Stimulated activated CD4-positive, alpha-beta T cell treated with anti-CD3 and anti-CD28 coated beads, Interleukin-1b, Interleukin-23, amount 100 ng/mL, for 1 hour (primary cell): ENCODE data around the gene PLPP3.

ENCODE experiments used
- DNase-seq, 2 donors: peaks; one replicate each; pipeline ENCODE4 v3.0.0-alpha.2; 2020; ENCODE audit warnings: low read depth in 2 of 2

PLPP3 gene

GRCh38 chr1:56522680-56523079 lies 56.7 kb downstream of the PLPP3 start:
- no peak for DNase-seq

GRCh38 chr1:56520016-56520601 lies 59.3 kb downstream of the PLPP3 start:
- DNase-seq = no peak

GRCh38 chr1:56517404-56518130 lies 61.8 kb downstream of the PLPP3 start:
- DNase-seq = no peak

DNA sequence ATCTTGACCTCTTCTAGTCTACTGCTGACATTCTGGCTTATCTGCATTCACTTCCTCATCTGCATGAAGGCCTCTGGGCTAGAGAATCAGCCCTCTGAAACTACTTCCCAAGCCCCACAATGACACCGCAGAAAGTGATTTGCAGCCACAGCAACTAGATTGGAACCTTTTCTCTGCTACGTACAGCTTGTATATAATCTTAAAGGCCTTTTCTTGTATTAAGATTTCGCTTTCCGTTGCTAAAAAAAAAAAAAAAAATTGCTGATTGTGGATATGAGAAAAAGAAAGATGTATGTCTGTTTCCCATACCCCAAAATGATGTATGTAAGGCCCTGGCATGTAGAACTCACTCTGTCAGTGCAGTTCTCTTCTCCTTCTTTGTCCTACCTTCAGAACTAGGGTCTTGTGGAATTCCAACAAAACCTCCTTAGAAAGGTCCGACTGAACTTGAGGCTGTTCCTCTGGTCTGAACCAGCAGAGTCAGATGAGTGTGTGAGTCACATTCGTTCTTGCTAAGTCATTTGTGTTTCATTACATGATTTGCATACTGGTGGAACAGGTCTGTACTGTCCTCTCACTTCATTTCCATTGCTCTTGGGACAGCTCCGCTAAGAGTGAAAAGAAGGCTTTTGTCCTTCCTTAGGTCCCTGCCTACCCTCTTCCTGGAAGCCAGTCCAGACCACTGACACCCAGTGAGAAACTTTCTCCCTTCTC lies 62.7 kb downstream of the PLPP3 start:
- DNase-seq = no peak

DNA sequence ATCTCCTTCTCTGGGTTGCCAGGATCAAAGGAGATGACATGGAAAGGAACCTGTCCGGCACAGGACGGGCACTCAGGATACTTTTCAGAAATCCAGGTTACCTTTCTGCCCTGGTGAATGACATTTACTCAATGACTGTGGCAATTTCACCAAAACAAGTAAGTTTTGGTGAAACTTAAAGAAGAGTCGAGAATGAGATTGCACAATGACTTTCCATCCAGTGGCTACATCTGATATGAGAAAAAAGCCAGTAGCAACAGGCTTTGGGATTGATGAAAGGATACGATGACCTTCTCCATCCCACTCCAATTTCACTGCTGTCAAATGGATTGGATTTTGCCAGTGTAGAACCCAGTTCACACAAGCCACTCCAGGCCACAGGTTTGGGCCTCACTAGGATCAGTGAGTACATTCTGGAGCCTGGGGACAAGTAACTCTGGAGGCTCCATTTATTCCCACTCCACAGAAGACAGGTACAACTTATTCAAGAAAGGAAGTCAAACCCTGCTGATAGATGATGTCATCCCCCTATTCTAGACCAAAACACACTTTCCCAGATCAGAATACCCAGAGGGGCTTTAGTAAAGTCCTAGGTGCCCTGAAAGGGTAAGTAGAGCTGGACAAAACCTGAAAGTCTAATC lies 63.3 kb downstream of the PLPP3 start:
- DNase-seq = no peak

DNA sequence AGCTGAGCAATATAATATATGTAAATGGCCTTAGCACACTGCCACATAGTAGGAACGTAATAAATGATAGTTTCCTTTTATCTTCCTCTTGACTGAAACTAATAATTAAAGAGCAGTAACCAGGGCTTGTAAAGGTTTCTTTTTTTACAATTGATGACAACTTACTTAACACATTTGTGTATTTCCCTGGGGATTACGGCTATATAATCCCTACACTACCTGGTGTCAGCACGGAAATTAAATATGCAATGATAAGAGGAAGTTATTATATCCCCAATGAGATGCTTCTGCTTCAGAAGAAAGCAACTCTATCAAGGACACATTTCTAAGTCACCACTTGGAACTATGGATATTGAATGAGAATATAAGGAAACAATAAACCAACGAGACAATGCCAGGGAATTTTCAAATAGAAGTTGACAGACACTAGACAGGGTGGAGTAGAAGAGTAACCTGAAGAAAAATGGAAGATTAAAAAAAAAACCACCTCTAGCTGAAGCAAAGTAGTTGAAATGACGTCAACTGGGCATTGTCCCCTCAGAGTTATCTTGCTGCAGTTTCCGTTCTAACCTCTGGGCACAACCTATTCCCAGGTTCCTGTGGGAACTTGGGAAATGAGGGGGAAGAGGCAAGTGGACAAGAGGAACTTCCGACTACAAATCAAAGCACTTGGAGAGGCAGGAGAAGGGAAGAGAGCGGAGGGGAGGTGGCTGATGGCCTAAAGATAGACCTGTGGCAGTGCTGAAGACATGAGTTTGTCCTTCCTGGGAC lies 66.5 kb downstream of the PLPP3 start:
- DNase-seq = no peak

- no peak for DNase-seq
Measured at GRCh38 chr1:56511766-56512165, 67.6 kb downstream of the PLPP3 start.

- DNase-seq = no peak
Measured at GRCh38 chr1:56511364-56511763, 68.0 kb downstream of the PLPP3 start.

GRCh38 chr1:56510642-56511021 lies 68.7 kb downstream of the PLPP3 start:
- no peak for DNase-seq

- DNase-seq = no peak
Measured at GRCh38 chr1:56509713-56510641, 69.4 kb downstream of the PLPP3 start.

- DNase-seq = no peak
Measured at GRCh38 chr1:56508523-56508983, 70.8 kb downstream of the PLPP3 start.

DNA sequence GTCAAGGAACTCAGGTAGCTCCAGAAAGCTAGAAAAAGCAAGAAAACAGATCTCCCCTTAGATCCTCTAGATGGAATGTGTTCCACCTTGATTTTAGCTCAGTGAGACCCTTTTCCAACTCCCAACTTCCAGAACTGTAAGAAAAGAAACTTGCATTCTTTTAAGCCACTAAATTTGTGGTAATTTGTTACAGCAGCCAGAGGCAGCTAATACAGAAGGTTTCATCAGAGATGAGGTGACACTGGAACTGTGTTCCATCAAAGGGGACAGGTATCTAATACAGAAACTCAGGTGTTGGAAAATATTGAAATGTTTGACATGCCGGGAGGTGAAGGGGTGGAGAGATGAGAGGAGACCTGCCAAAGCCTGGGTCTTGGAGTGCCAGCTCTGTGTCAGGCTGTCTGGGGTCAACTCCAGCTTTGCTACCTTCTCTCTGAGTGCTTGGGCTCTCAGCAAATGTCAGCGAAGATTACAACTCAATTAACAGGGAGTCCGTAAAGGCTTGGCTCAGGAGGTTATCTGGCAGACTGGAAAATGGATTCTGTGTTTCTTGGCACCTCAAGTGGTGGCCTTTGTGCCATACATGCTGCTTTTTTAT lies 71.3 kb downstream of the PLPP3 start:
- no peak for DNase-seq

DNA sequence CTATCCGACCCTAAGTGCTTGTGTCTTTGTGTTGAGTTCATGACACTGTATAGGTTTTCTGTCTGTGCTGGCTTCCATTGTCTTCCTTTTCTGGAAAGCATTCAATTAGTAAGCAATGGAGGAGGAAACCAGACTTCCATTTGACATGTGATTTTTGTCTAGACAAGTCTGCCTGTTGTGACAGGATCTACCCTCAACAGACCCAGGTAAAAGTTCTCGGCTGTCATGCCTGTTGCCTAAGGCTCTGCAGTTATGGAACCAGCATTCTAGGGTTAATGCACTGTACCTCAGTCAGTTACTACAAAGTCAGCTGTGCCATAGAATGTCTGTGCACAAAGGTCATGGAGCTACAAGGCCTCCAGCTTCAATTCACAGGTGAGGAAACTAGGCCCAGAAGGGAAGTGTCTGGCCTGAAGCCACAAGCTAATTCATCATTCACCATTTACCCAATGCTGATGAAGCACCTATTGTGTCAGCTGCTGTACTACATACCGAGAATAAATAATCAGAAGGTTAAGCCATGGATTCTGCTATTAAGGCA lies 72.3 kb downstream of the PLPP3 start:
- no peak for DNase-seq

DNA sequence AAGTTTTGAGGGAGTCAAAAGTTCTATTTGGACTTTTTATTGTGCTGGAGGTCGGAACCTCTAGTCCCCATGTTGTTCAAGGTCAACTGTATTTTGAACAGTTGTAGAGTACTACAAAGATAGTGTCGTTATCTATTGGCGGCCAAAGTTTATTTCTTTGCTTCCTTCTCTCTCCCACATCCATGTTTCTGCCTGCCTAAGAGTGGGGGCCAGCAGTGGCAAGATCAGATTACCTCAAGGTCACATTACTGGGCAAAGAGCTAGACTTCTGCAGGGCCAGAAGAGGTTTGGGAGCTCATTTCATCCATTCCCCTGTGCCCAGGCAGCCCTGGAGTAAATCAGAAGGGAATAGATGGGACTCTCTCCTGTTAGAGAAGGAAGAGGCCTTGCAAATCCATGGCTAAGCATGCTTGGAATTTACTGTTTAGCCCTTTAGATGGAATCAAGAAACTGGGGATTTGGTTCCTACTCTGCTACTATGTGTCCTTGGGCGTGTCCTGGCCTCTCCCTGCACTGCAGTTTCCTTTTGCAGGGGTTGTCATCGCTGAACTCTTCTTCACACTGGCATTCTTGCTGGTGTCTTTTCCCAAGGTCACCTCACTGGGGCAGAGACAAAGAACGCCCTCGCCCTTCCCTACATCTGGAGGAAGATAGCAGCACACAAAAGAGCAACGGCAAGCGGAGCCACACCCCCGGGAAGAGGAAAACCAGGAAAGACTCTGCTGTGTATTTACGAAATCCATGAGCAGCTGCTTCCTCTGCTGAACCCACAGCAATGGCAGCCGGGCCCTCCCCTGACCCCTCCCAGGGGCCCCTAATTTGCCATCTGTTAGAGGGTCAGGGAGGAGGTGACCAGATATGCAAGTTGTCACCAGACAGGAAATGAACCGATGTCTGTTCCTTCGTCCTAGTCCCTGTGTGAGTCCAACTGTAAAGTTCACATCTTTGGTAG lies 73.3 kb downstream of the PLPP3 start:
- DNase-seq = no peak

DNA sequence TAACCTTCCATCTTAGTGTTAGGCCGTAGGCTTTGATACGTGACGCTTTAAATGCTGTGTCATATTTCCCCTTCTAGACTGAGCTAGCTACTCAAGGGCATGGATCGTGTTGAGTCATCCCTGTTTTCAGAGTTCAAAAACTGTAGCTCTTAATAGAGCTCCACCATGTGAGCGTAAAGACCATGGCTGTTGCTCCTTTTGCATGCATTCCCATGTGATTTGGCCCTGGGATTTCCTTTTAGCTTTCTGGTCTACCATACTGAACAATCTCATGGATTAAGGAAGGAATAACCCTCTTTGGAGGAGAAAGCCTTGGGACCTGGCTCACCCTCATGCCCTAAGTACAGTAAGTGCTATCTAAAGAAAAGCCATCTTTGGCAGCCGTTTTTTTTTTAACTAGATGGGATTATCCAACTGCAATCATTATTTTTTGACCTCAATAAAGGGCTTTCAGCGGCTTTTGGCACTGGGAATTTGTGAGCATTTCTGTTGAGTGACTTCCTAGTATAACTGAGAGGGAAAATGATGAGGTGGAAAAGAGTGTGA lies 76.6 kb downstream of the PLPP3 start:
- DNase-seq = no peak

DNA sequence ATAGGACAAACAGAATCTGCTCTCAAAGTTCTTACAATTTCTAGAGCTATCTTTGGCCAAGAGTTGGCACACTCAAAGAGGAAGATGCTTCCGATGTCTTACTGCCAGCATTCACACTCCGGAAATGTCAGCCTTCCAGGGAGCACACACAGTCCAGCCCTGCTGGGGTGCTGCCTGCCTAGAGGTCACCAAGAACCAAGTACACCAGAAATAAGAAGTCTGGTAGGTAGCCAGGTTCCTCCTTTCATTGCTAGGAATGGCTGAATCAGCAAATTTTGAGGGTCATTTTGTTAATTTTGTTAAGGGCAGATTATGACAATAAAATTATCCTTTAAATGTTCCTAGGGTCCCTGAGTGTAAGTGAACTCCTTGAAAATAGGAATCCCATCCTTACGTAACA lies 77.5 kb downstream of the PLPP3 start:
- DNase-seq = no peak

DNA sequence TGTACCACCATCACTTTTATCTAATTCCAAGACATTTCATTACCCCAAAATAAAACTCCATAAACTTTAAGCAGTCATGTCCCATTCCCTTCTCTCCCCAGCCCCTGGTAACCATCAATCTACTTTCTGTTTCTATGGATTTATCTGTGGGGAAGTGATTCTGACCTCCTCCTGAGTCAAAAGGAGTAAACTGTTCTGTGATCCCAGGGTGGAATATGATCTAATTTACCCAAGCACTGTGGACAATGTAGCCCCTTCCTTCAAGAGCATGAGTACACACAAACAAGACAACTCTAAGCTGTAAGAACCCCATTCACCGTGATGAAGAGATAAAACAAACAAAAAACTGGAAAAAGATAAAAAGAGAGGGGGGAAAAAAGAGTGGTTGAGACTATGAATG lies 77.9 kb downstream of the PLPP3 start:
- no peak for DNase-seq
